Stimulated activated naive CD4-positive, alpha-beta T cell (primary cell): ENCODE data around the gene DUSP1.

Source experiments
- DNase-seq, 6 experiments: peaks; one replicate each; lab custom pipeline; 2025; lab: John Stamatoyannopoulos, UW

The DUSP1 gene

DNA sequence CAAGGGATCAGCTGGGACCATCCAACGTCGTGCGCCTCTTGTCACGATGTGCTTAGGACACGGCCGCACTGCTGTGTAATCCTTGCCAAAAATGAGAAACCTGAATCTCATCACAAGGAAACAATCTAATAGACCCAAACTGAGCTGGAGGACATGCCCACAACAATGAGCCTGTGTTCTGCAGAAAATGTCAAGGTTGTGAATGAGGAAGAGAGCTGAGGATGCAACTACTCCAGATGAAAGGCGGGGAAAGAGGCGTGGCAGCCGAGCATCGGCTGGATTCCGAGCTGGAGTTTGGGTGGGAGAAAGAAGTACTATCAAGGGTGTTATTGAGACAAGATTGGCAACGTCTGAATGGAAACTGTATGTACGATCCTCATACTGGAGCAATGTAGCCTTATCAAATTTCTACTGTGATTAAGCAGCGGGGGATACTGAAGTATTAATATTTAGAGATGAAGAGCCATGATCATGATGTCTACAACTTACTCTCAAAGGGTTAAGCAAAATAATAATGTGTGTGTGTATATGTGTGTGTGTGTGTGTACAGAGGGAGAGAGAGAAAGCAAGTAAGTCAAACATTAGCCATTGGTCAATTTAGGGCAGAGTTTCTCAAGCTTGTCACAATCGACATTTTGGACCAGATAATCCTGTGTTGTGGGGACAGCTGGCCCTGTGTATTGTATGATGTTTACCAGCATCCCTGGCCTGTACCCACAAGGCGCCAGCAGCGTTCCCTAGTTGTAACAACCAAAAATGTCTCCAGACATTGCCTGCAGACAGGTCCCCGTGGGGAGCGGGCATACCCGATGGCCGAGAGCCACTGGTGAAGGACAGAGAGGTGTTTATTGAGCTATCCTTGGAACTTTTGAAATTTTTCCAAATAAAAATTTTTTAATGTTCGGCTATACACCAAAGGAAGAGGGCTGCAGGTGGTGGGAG lies 46.5 kb downstream of the DUSP1 start:
- DNase-seq, result no peak

- no peak for DNase-seq
Observed at GRCh38 chr5:172723508-172723907, 47.5 kb downstream of the DUSP1 start.

- DNase-seq, result no peak
Observed at GRCh38 chr5:172722327-172722815, 48.6 kb downstream of the DUSP1 start.

- no peak for DNase-seq
Observed at GRCh38 chr5:172721455-172722326, 49.3 kb downstream of the DUSP1 start.

GRCh38 chr5:172720655-172721054 lies 50.3 kb downstream of the DUSP1 start:
- DNase-seq, result no peak

DNA sequence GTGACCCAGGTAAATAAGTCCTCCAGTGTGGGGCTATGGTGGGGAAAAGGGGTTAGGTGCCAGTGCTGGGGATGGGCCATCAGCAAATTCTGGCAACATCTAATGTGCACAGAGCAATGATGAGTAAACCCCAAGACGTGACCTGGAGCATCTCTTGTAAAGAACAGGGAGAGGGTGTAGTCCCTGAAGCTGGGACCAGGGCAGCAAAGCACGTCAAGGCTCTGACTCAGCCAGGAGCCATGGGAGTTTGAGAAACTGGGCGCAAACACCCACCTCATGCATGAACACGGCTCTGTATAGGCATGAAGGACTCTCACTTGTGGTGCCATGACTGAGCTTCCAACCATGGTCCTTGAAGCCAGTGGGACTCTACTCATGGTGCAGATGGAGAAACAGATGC lies 51.8 kb downstream of the DUSP1 start:
- DNase-seq, result no peak

DNA sequence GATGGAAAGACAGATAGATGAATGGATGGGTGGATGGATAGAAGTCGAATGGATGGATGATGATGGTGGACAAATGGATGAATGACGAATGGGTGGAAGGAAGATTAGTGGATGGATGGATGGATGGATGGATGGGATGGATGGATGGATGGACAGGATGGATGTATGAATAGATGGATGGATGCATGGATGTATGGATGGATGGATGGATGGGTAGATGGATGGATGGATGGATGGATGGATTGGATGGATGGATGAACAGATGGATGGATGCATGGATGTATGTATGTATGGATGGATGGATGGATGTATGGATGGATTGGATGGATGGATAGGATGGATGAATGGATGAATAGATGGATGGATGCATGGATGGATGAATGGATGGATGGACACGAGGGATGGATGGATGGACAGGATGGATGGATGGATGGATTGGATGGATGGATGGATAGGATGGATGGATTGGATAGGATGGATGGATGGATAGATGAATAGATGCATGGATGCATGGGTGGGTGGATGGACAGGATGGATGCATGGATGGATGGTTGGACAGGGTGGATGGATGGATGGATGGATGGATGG lies 52.4 kb downstream of the DUSP1 start:
- no peak for DNase-seq
